Measurements from ENCODE around the gene SPAG4.

Gene SPAG4

DNA sequence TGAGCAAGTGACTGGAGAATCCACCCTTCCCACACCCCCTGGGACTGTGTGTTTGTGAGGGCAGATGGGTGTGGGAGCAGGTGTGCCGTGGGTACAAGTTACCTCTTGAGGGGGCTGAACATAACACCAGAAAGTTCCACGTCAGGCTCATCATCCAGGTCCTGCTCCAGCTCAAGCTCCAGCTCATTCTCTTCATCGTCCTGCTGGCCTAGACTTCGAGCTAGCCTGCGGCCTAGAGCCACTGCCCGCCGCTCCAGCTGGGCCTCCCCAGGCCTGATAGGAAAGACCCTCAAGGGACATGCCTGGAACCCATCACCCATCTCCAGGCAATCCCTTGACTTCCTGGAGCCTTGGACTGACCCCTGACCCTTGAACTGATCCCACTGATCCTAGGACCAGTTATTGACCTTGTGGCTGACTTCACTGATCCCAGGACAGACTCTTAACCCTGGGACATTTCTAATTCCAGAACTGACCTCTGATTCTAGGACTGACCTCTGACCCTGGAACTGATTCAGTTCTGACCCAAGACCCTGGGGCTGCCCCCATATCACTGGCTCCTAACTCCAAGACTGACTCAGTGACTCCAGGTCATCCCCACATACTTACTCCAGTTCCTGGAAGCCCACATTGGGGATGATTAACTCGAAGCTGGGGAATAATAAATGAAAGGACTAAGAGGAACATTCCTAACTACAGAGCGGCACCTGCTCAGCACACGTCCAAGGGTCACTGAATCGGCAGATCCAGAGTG lies 11.8 kb upstream of the SPAG4 start:
- no peak overlapping the region for H3K4me3 ChIP-seq (ENCODE audit: low read depth, low read length)
- TF ChIP-seq, protein P1, sequence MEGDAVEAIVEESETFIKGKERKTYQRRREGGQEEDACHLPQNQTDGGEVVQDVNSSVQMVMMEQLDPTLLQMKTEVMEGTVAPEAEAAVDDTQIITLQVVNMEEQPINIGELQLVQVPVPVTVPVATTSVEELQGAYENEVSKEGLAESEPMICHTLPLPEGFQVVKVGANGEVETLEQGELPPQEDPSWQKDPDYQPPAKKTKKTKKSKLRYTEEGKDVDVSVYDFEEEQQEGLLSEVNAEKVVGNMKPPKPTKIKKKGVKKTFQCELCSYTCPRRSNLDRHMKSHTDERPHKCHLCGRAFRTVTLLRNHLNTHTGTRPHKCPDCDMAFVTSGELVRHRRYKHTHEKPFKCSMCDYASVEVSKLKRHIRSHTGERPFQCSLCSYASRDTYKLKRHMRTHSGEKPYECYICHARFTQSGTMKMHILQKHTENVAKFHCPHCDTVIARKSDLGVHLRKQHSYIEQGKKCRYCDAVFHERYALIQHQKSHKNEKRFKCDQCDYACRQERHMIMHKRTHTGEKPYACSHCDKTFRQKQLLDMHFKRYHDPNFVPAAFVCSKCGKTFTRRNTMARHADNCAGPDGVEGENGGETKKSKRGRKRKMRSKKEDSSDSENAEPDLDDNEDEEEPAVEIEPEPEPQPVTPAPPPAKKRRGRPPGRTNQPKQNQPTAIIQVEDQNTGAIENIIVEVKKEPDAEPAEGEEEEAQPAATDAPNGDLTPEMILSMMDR (conservative IDR thresholded peaks at IDR 0.05; ENCODE audit: low read depth, low read length), result no peak
- DNase-seq (ENCODE audit: low read depth), result no peak

DNA sequence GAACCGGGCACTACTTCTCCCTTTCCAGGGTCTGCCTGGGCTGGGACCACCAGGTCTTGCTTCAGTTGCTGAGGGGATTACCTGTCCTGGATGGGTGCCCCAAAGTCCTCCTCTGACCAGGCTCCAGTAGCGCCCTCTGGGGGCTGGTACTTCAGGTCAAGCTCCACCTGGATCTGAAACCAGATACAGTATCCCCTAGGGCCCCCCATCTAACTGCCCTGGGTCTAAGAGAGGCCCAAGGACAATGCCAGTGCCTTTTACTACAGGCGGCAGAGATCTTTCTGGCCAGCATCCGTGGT lies 11.2 kb upstream of the SPAG4 start:
- TF ChIP-seq, protein P1 (conservative IDR thresholded peaks at IDR 0.05; ENCODE audit: low read depth, low read length), result peak; percentile 59
- no peak overlapping the region for H3K4me3 ChIP-seq (ENCODE audit: low read depth, low read length)
- DNase-seq (ENCODE audit: low read depth), result peak; percentile 24

DNA sequence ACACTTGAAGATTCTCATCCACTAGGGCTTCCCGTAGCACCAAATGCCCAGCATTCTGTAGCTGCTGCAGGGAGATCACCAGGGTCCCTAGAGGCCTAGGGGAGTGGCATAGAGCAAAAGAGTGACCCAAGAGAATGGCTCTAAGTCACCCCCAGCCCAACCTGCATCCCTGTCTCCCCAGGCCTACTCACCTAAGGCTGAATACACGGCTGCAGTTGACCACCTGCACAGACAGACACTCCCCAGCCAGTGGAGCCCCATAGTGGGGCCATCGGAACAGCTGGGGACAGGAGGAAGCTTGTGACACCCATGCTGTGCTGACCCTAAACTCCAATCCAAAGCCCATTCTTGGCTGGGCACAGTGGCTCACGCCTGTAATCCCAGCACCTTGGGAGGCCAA lies 9.5 kb upstream of the SPAG4 start:
- DNase-seq (ENCODE audit: low read depth), result no peak
- TF ChIP-seq, protein P1 (conservative IDR thresholded peaks at IDR 0.05; ENCODE audit: low read depth, low read length), result no peak
- no peak overlapping the region for H3K4me3 ChIP-seq (ENCODE audit: low read depth, low read length)

DNA sequence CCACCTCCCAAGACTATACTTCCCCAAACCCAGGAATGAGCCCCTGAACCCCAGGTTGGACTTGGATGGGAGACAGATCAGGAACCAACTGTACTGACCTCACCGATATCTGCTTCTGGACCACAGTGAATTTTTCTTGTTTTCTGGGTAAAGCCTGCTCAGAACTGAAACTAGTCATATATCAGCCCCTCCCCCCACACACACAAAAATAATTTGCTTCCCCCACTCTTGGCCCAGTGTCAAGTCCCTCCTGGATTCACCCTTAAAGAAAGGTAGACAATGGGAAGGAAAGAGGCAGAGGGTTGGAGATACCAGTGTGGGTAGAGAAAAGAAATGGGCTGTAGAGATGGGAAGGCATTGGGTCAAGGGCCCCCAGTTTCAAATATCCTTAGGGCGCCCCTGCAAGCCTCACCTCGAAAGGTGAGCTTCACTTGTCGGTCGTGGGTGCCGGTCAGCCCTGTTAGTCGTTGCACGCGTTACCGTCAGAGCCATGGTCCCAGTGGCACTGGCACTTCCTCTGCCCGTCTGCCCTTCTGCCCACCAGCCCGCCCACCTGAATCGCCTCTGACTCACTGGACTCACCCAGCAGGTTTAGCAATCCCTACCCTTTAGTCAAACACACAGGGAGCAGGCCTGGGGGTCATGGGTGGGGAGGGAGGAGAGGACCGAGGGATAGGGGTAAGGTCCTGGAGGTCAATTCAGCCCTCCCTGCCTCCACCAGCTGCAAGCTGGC lies 8.5 kb upstream of the SPAG4 start:
- no peak for DNase-seq (ENCODE audit: low read depth)
- H3K4me3 ChIP-seq (ENCODE audit: low read depth, low read length), result no peak overlapping the region
- TF ChIP-seq, protein P1 (conservative IDR thresholded peaks at IDR 0.05; ENCODE audit: low read depth, low read length), result no peak

DNA sequence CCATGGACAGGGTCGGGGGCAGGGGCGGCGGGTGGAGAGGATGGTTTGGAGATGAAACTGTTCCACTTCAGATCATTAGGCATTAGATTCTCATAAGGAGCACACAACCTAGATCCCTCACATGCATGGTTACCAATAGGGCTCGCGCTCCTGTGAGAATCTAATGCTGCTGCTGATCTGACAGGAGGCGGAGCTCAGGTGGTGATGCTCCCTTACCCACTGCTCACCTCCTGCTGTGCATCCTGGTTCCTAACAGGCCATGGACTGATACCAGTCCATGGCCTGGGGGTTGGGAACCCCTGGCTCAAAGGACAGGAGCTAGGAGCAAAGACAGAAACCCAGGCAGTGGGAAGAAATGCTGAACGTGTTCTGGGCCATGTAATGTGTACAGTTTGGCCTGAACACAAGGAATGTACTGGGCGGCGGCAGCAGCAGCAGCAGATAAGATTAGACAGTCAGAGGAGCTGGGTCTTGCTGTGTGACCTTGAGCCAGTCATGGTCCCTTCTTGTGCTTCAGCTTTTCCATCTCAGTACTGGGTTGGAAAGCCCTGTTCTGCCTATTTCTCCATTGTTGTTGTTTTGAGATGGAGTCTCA lies 4.7 kb upstream of the SPAG4 start:
- no peak overlapping the region for H3K4me3 ChIP-seq (ENCODE audit: low read depth, low read length)
- TF ChIP-seq, protein P1 (conservative IDR thresholded peaks at IDR 0.05; ENCODE audit: low read depth, low read length), result no peak
- peak; percentile 35 for DNase-seq (ENCODE audit: low read depth)

DNA sequence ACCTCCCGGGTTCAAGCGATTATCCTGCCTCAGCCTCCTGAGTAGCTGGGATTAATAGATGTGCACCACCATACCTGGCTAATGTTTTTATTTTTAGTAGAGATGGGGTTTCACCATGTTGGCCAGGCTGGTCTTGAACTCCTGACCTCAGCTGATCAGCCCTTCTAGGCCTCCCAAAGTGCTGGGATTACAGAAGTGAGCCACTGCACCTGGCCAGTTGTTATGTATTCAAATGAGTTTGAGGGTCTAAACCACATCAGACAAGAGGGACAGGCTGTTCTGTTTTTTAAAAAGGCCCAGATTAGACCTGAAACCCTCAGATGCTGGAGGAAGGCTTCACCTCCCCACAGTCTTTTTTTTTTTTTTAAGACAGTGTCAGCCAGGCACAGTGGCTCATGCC lies 4.1 kb upstream of the SPAG4 start:
- TF ChIP-seq, protein P1 (conservative IDR thresholded peaks at IDR 0.05; ENCODE audit: low read depth, low read length), result no peak
- no peak for DNase-seq (ENCODE audit: low read depth)
- no peak overlapping the region for H3K4me3 ChIP-seq (ENCODE audit: low read depth, low read length)
